DOHH2 (cell line): ENCODE measurements around the gene MYOF.

Source experiments
- CTCF ChIP-seq: fragments of 200-600 bp; sonication (generic); IDR thresholded peaks from one replicate; pipeline ENCODE4 v1.5.1; 2014; ENCODE audit warnings: antibody characterized with exemption, mild to moderate bottlenecking, low read depth, low read length; ENCODE audit not compliant: poor library complexity, severe bottlenecking
- EZH2phosphoT487 ChIP-seq: fragments of 200-600 bp; sonication (generic); IDR thresholded peaks from 2 replicates; pipeline ENCODE4 v1.6.1; 2017; ENCODE audit warnings: borderline replicate concordance, mild to moderate bottlenecking, antibody characterized with exemption, low read length, moderate library complexity, mixed read lengths

- no peak for TF ChIP-seq CTCF
- no peak for TF ChIP-seq EZH2phosphoT487
These were observed 201.9 kb downstream of the MYOF start for GRCh38 chr10:93280121-93280698.
